Astrocyte of the cerebellum (primary cell): Measurements from ENCODE around the gene HLA-DRA.

Source experiments
- DNase-seq: peaks from one replicate; pipeline ENCODE4 v3.0.0-alpha.2; 2011; ENCODE audit warnings: low read depth
- H3K4me3 ChIP-seq: 2 replicates; pipeline ENCODE4 v1.5.1; 2011; ENCODE audit warnings: mild to moderate bottlenecking, low read depth, low read length, moderate library complexity
- CTCF ChIP-seq: IDR thresholded peaks from 2 replicates; pipeline ENCODE4 v1.5.1; 2012; ENCODE audit warnings: low read length, low read depth, moderate library complexity, mild to moderate bottlenecking; ENCODE audit errors: missing control alignments
- in situ Hi-C: cut with HindIII; loops from 2 replicates; pipeline ENCODE4 v1.10.0; 2017; ENCODE audit warnings: low sequenced_read_pairs

HLA-DRA gene

GRCh38 chr6:32402812-32403211, 36.9 kb upstream of the HLA-DRA start:
- in situ Hi-C loops: no loop called here
- TF ChIP-seq CTCF: no peak
- DNase-seq: no peak
- no peak overlapping the region for H3K4me3 ChIP-seq

- H3K4me3 ChIP-seq: no peak overlapping the region
- no peak for DNase-seq
- no peak for TF ChIP-seq CTCF
- in situ Hi-C loops: no loop called here
Observed at GRCh38 chr6:32405656-32406055, 34.0 kb upstream of the HLA-DRA start.

GRCh38 chr6:32406197-32406596, 33.5 kb upstream of the HLA-DRA start:
- DNase-seq: no peak
- H3K4me3 ChIP-seq: no peak overlapping the region
- no peak for TF ChIP-seq CTCF
- in situ Hi-C loops: no loop called here

GRCh38 chr6:32406857-32407256, 32.8 kb upstream of the HLA-DRA start, which contains the start of gene BTNL2:
TSS of gene BTNL2 (minus strand) at chr6:32407181. CDS start at chr6:32407123, 58 bp downstream.
- H3K4me3 ChIP-seq: no peak within 1 kb of the TSS
- DNase-seq: no peak
- no peak for TF ChIP-seq CTCF
- in situ Hi-C loops: no loop called here

GRCh38 chr6:32410906-32411305, 28.8 kb upstream of the HLA-DRA start:
- in situ Hi-C loops: no loop called here
- no peak for TF ChIP-seq CTCF
- no peak for DNase-seq
- no peak overlapping the region for H3K4me3 ChIP-seq

GRCh38 chr6:32411566-32412327, 27.9 kb upstream of the HLA-DRA start:
- no peak for DNase-seq
- no peak for TF ChIP-seq CTCF
- in situ Hi-C loops: no loop called here
- no peak overlapping the region for H3K4me3 ChIP-seq
